IMR-90 (cell line): Measurements from ENCODE around the gene COL13A1. TPM values are rescaled to one million over a fixed set of nuclear protein-coding genes. Genes with fewer than 3 reads are reported as not detected.

ENCODE experiments used
- ATAC-seq: fragments of 200-7000 bp; cut with Tn5 transposase; 2 replicates; pipeline ENCODE4 v1.9.1; 2020; ENCODE audit warnings: low read depth, mild to moderate bottlenecking, moderate library complexity
- BruUV-seq: library from RNA; stranded (reverse); fragments of 400-500 nt; replicated peaks from 2 replicates; lab custom pipeline; 2021; lab: Mats Ljungman, UMichigan
- CTCF ChIA-PET: fragments of 300-600 bp; formaldehyde crosslinking; extraction: SDS; loops from one replicate; lab custom pipeline; 2021; ENCODE audit warnings: antibody characterized with exemption; lab: Yijun Ruan, JAX
- POLR2A ChIA-PET: fragments of 300-600 bp; sonication (Branson Sonifier 250); formaldehyde crosslinking; loops from one replicate; lab custom pipeline; 2022; ENCODE audit warnings: antibody characterized with exemption; ENCODE audit not compliant: unreplicated experiment; lab: Charles Lee
- DNase-seq: peaks from one replicate; pipeline ENCODE4 v3.0.0; 2013
- H2AFZ ChIP-seq: replicated peaks from 2 replicates; pipeline ENCODE3; 2013; ENCODE audit warnings: low read length, mild to moderate bottlenecking; ENCODE audit not compliant: poor library complexity
- H2AK5ac ChIP-seq: 2 replicates; pipeline ENCODE4 v1.6.1; 2013; ENCODE audit warnings: low read depth, low read length, inconsistent platforms
- H2AK9ac ChIP-seq: replicated peaks from 2 replicates; pipeline ENCODE3; 2013; ENCODE audit warnings: mild to moderate bottlenecking, low read depth, low read length, moderate library complexity; ENCODE audit not compliant: poor library complexity
- H2BK120ac ChIP-seq: 2 replicates; pipeline ENCODE4 v1.6.1; 2013; ENCODE audit warnings: low read depth, low read length, inconsistent platforms
- H2BK15ac ChIP-seq: 3 replicates; pipeline ENCODE4 v1.6.1; 2013; ENCODE audit warnings: low read depth, low read length, inconsistent platforms
- H2BK20ac ChIP-seq: 2 replicates; pipeline ENCODE4 v1.6.1; 2013; ENCODE audit warnings: low read depth, mild to moderate bottlenecking, inconsistent platforms, low read length, moderate library complexity
- H2BK5ac ChIP-seq: 2 replicates; pipeline ENCODE4 v1.6.1; 2013; ENCODE audit warnings: mild to moderate bottlenecking, low read depth, low read length, inconsistent platforms; ENCODE audit not compliant: poor library complexity, severe bottlenecking
- H3K14ac ChIP-seq: replicated peaks from 2 replicates; pipeline ENCODE4 v1.6.1; 2013; ENCODE audit warnings: low read depth, low read length, inconsistent platforms
- H3K18ac ChIP-seq: 2 replicates; pipeline ENCODE4 v1.6.1; 2013; ENCODE audit warnings: low read depth, low read length, control low read depth
- H3K23ac ChIP-seq: 2 replicates; pipeline ENCODE4 v1.6.1; 2013; ENCODE audit warnings: low read depth, low read length, inconsistent platforms
- H3K27ac ChIP-seq: 2 replicates; pipeline ENCODE4 v1.5.1; 2013; ENCODE audit warnings: mild to moderate bottlenecking, control low read depth, low read length; ENCODE audit not compliant: insufficient read depth
- H3K27me3 ChIP-seq: 2 replicates; pipeline ENCODE4 v1.6.1; 2013; ENCODE audit warnings: low read length; ENCODE audit not compliant: control insufficient read depth, insufficient read depth
- H3K36me3 ChIP-seq: 2 replicates; pipeline ENCODE4 v1.6.1; 2013; ENCODE audit warnings: low read length, mixed read lengths; ENCODE audit not compliant: control insufficient read depth, insufficient read depth
- H3K4ac ChIP-seq: 2 replicates; pipeline ENCODE4 v1.6.1; 2013; ENCODE audit warnings: low read depth, low read length, inconsistent platforms
- H3K4me1 ChIP-seq: 2 replicates; pipeline ENCODE4 v1.6.1; 2013; ENCODE audit warnings: low read length, mixed read lengths; ENCODE audit not compliant: control insufficient read depth, insufficient read depth
- H3K4me2 ChIP-seq: 2 replicates; pipeline ENCODE4 v1.6.1; 2013; ENCODE audit warnings: low read depth, mild to moderate bottlenecking, control low read depth, low read length, moderate library complexity
- H3K4me3 ChIP-seq: 2 replicates; pipeline ENCODE4 v1.5.1; 2013; ENCODE audit warnings: low read depth, mild to moderate bottlenecking, control low read depth, low read length, moderate library complexity; ENCODE audit not compliant: insufficient read depth
- H3K56ac ChIP-seq: 2 replicates; pipeline ENCODE4 v1.6.1; 2013; ENCODE audit warnings: low read length, inconsistent platforms; ENCODE audit not compliant: insufficient read depth; ENCODE audit errors: extremely low read depth
- H3K79me1 ChIP-seq, 2 experiments: 2 replicates each; pipeline ENCODE4 v1.6.1; 2013; ENCODE audit warnings: low read length in 2 of 2, inconsistent platforms in 1 of 2, low read depth in 1 of 2
- H3K9ac ChIP-seq: 2 replicates; pipeline ENCODE4 v1.6.1; 2013; ENCODE audit warnings: low read depth, low read length, control low read depth
- H3K9me1 ChIP-seq: 2 replicates; pipeline ENCODE4 v1.6.1; 2013; ENCODE audit warnings: low read length, inconsistent platforms; ENCODE audit not compliant: insufficient read depth
- H3K9me3 ChIP-seq: 2 replicates; pipeline ENCODE4 v1.6.1; 2013; ENCODE audit warnings: low read length; ENCODE audit not compliant: control insufficient read depth, insufficient read depth
- H4K20me1 ChIP-seq: 2 replicates; pipeline ENCODE4 v1.6.1; 2013; ENCODE audit warnings: low read length, inconsistent platforms; ENCODE audit not compliant: insufficient read depth
- H4K5ac ChIP-seq: 2 replicates; pipeline ENCODE4 v1.6.1; 2013; ENCODE audit warnings: mild to moderate bottlenecking, low read depth, low read length, control low read depth
- H4K8ac ChIP-seq, 2 experiments: 2 replicates each; pipeline ENCODE4 v1.6.1; 2013; ENCODE audit warnings: low read depth in 2 of 2, low read length in 2 of 2, control low read depth in 1 of 2, inconsistent platforms in 1 of 2
- H4K91ac ChIP-seq: 2 replicates; pipeline ENCODE4 v1.6.1; 2013; ENCODE audit warnings: low read depth, low read length, inconsistent platforms; ENCODE audit not compliant: insufficient read depth
- BHLHE40 ChIP-seq: fragments of 150-350 bp; IDR thresholded peaks from 2 replicates; pipeline ENCODE4 v1.6.1; 2016; ENCODE audit warnings: mild to moderate bottlenecking, low read depth, low read length
- CEBPB ChIP-seq: IDR thresholded peaks from 2 replicates; pipeline ENCODE4 v1.6.1; 2012; ENCODE audit warnings: low read depth, low read length, improper control_type of control experiment
- CHD1 ChIP-seq: IDR thresholded peaks from 2 replicates; pipeline ENCODE4 v1.6.1; 2012; ENCODE audit warnings: low read depth, low read length, improper control_type of control experiment
- CTCF ChIP-seq: conservative IDR thresholded peaks from 2 replicates; pipeline ENCODE4 v1.5.1; 2012; ENCODE audit warnings: mild to moderate bottlenecking, low read depth, low read length, improper control_type of control experiment
- ELK1 ChIP-seq: fragments of 150-350 bp; IDR thresholded peaks from 2 replicates; pipeline ENCODE4 v1.6.1; 2016; ENCODE audit warnings: low read depth, mild to moderate bottlenecking, low read length, moderate library complexity, borderline replicate concordance
- FOS ChIP-seq: fragments of 150-350 bp; IDR thresholded peaks from 2 replicates; pipeline ENCODE4 v1.6.1; 2016; ENCODE audit warnings: low read depth, low read length
- MAFK ChIP-seq: IDR thresholded peaks from 2 replicates; pipeline ENCODE4 v1.6.1; 2012; ENCODE audit warnings: low read depth, low read length, improper control_type of control experiment
- MAZ ChIP-seq: IDR thresholded peaks from 2 replicates; pipeline ENCODE4 v1.6.1; 2012; ENCODE audit warnings: low read depth, mild to moderate bottlenecking, low read length, improper control_type of control experiment, moderate library complexity, borderline replicate concordance
- MXI1 ChIP-seq: IDR thresholded peaks from 2 replicates; pipeline ENCODE4 v1.6.1; 2012; ENCODE audit warnings: low read depth, mild to moderate bottlenecking, low read length, moderate library complexity, borderline replicate concordance
- NFE2L2 ChIP-seq: fragments of 150-350 bp; IDR thresholded peaks from 2 replicates; pipeline ENCODE4 v1.6.1; 2016; ENCODE audit warnings: low read depth, mild to moderate bottlenecking, low read length
- POLR2A ChIP-seq: IDR thresholded peaks from 2 replicates; pipeline ENCODE4 v1.6.1; 2012; ENCODE audit warnings: mild to moderate bottlenecking, low read depth, low read length
- RAD21 ChIP-seq: IDR thresholded peaks from 2 replicates; pipeline ENCODE4 v1.6.1; 2012; ENCODE audit warnings: low read length, improper control_type of control experiment
- RCOR1 ChIP-seq: IDR thresholded peaks from 2 replicates; pipeline ENCODE4 v1.6.1; 2012; ENCODE audit warnings: mild to moderate bottlenecking, low read length, improper control_type of control experiment; ENCODE audit not compliant: insufficient replicate concordance
- RFX5 ChIP-seq: IDR thresholded peaks from 2 replicates; pipeline ENCODE4 v1.8.0; 2012; ENCODE audit warnings: low read depth, mild to moderate bottlenecking, low read length, moderate library complexity
- SMC3 ChIP-seq: fragments of 150-350 bp; IDR thresholded peaks from 2 replicates; pipeline ENCODE4 v1.6.1; 2016; ENCODE audit warnings: low read depth, mild to moderate bottlenecking, antibody characterized with exemption, low read length, moderate library complexity
- USF2 ChIP-seq: fragments of 150-350 bp; IDR thresholded peaks from 2 replicates; pipeline ENCODE4 v1.6.1; 2017; ENCODE audit warnings: mild to moderate bottlenecking, antibody characterized with exemption, low read length, low read depth
- WGBS, 2 experiments: methylation state at CpG; one replicate each; pipeline versions ENCODE4 v1.1.5 to v1.1.7; 2013; ENCODE audit warnings: missing lambda C conversion rate in 2 of 2; ENCODE audit not compliant: insufficient read length in 1 of 2; ENCODE audit errors: extremely low coverage in 2 of 2; 5-methylcytosine and 5-hydroxymethylcytosine counted together
- dilution Hi-C: fragments of 300-500 bp; cut with HindIII; formaldehyde crosslinking; loops from one replicate; pipeline ENCODE4 v1.14.3; 2018; ENCODE audit warnings: low sequenced_read_pairs; ENCODE audit not compliant: unreplicated experiment
- in situ Hi-C: fragments of 300-500 bp; cut with MboI; formaldehyde crosslinking; loops from 3 replicates; pipeline ENCODE4 v1.14.3; 2019; ENCODE audit warnings: low sequenced_read_pairs, inconsistent platforms, mixed read lengths
- intact Hi-C: fragments of 100-400 bp; cut with micrococcal nuclease; formaldehyde crosslinking; loops from 2 replicates; pipeline ENCODE4 v1.10.0; 2022
- polyA plus RNA-seq, 3 experiments: library from polyadenylated mRNA; depleted of rRNA; stranded (reverse); fragments of >200 nt; gene quantifications; 2 replicates each; pipeline ENCODE4 v1.2.3, GENCODE V29; 2012; ENCODE audit warnings: low replicate concordance in 1 of 3
- total RNA-seq: library from RNA; depleted of rRNA; stranded (reverse); fragments of >200 nt; gene quantifications from 2 replicates; pipeline ENCODE4 v1.2.3, GENCODE V29; 2012

Gene COL13A1
- total and polyA plus RNA-seq, 2 of the 4 experiments (the other 2 are of a cell fraction) = 12.2 to 31.3 TPM

GRCh38 chr10:69826094-69826493, 24.4 kb downstream of the COL13A1 start:
- Histone ChIP-seq H3K9ac (no peak overlapping the region), H3K9me3 (no peaks in the 10 kb centered on the region), H4K8ac (no peak overlapping the region), H3K18ac (no peak overlapping the region), H3K27ac (no peak overlapping the region), H3K23ac (no peak overlapping the region), H4K91ac (no peak overlapping the region), H3K4ac (no peak overlapping the region), H4K5ac (no peak overlapping the region), H3K36me3 (peaks cover 1% of the 10 kb centered on the region; the same call in 1 of the 2 replicates), H3K56ac (no peak overlapping the region), H3K4me3 (no peak overlapping the region), H2AK5ac (no peak overlapping the region), H3K4me1 (peaks cover under 1% of the 10 kb centered on the region), H2AFZ (no peak overlapping the region), H2BK20ac (no peak overlapping the region), H2BK120ac (no peak overlapping the region), H2BK15ac (no peak overlapping the region), H3K79me1 (peaks cover 11 to 82% of the 10 kb centered on the region in 2 experiments), H3K14ac (no peak overlapping the region), H3K9me1 (peaks cover 12% of the 10 kb centered on the region; the same call in 1 of the 2 replicates), H4K20me1 (peaks cover 10% of the 10 kb centered on the region; the same call in 1 of the 2 replicates), H3K27me3 (no peaks in the 10 kb centered on the region), H2AK9ac (no peak overlapping the region), H2BK5ac (no peak overlapping the region), H3K4me2 (no peak overlapping the region)
- no peak for DNase-seq
- no TSS peak for BruUV-seq
- dilution Hi-C loops = no loop called here
- TF ChIP-seq MXI1 = no peak
- TF ChIP-seq MAFK = no peak
- no peak for TF ChIP-seq RAD21
- TF ChIP-seq CEBPB = no peak
- TF ChIP-seq BHLHE40 = no peak
- no peak for TF ChIP-seq SMC3
- no peak for TF ChIP-seq RCOR1
- TF ChIP-seq POLR2A = no peak
- TF ChIP-seq ELK1 = no peak
- no peak for TF ChIP-seq NFE2L2
- no peak for TF ChIP-seq FOS
- no peak for TF ChIP-seq MAZ
- TF ChIP-seq CHD1 = no peak
- TF ChIP-seq USF2 = no peak
- TF ChIP-seq RFX5 = no peak
- no peak for TF ChIP-seq CTCF
- intact Hi-C loops = no loop called here
- ChIA-PET CTCF (no interaction called here), POLR2A (no interaction called here)
- WGBS, 2 experiments = 97% methylated on average over 4 of the region's 9 CpGs; no CpG with 5 or more reads in 1 of the 2 experiments
- in situ Hi-C loops = no loop called here
- ATAC-seq = no peak
